Neural crest cell (in vitro differentiated cells): ENCODE data around the gene CCDC92. TPM values are rescaled to one million over a fixed set of nuclear protein-coding genes. Genes with fewer than 3 reads are reported as not detected.
A peak's percentile ranks its signal among the peaks of the same experiment; 100 is the strongest.

Source experiments
- DNase-seq: peaks from one replicate; pipeline ENCODE4 v3.0.0; 2021; ENCODE audit warnings: low read depth, mixed read lengths, low spot score
- H3K27ac Mint-ChIP-seq: one replicate; pipeline ENCODE4 v1.8.0; 2021; ENCODE audit warnings: mild to moderate bottlenecking, mixed read lengths; ENCODE audit not compliant: unreplicated experiment
- H3K27me3 Mint-ChIP-seq: 2 replicates; pipeline ENCODE4 v1.8.0; 2021; ENCODE audit warnings: low read depth, mild to moderate bottlenecking, mixed read lengths
- H3K36me3 Mint-ChIP-seq: 2 replicates; pipeline ENCODE4 v1.8.0; 2021; ENCODE audit warnings: low read depth, mild to moderate bottlenecking, mixed read lengths
- H3K4me1 Mint-ChIP-seq: 2 replicates; pipeline ENCODE4 v1.8.0; 2021; ENCODE audit warnings: mixed read lengths
- H3K4me3 Mint-ChIP-seq: one replicate; pipeline ENCODE4 v1.8.0; 2021; ENCODE audit warnings: mild to moderate bottlenecking, mixed read lengths
- H3K9me3 Mint-ChIP-seq: 2 replicates; pipeline ENCODE4 v1.8.0; 2021; ENCODE audit warnings: mixed read lengths
- CTCF ChIP-seq: fragments of 200-600 bp; sonication (generic); conservative IDR thresholded peaks from 2 replicates; pipeline ENCODE4 v1.5.0; 2021; ENCODE audit warnings: antibody characterized with exemption, mild to moderate bottlenecking
- total RNA-seq: library from RNA; stranded (reverse); gene quantifications from 2 replicates; pipeline ENCODE4 v1.2.1, GENCODE V29; 2021

CCDC92 gene
- total RNA-seq, 1 donor from 2014 or later, result 33.5 TPM

- TF ChIP-seq CTCF, result no peak
- peak; percentile 26 for DNase-seq
- peaks cover 63% of the 10 kb centered on the region for H3K4me1 Mint-ChIP-seq
- peak overlapping the region; percentile 97 for H3K4me3 Mint-ChIP-seq
- H3K36me3 Mint-ChIP-seq, result peaks cover 11% of the 10 kb centered on the region
- peaks cover 15% of the 10 kb centered on the region for H3K27me3 Mint-ChIP-seq
- peak overlapping the region; percentile 59 for H3K27ac Mint-ChIP-seq
- no peaks in the 10 kb centered on the region for H3K9me3 Mint-ChIP-seq
Measured at GRCh38 chr12:123971770-123972456, 718 bp downstream of the CCDC92 start.

GRCh38 chr12:123971449-123971769 lies 1.2 kb downstream of the CCDC92 start:
- no peak overlapping the region for H3K27ac Mint-ChIP-seq
- H3K9me3 Mint-ChIP-seq, result no peaks in the 10 kb centered on the region
- peak overlapping the region; percentile 97 for H3K4me3 Mint-ChIP-seq
- peaks cover 63% of the 10 kb centered on the region for H3K4me1 Mint-ChIP-seq
- H3K36me3 Mint-ChIP-seq, result peaks cover 10% of the 10 kb centered on the region
- no peak for TF ChIP-seq CTCF
- H3K27me3 Mint-ChIP-seq, result peaks cover 15% of the 10 kb centered on the region
- no peak for DNase-seq

GRCh38 chr12:123967121-123967586 lies 5.5 kb downstream of the CCDC92 start:
- H3K9me3 Mint-ChIP-seq, result no peaks in the 10 kb centered on the region
- H3K27ac Mint-ChIP-seq, result no peak overlapping the region
- H3K36me3 Mint-ChIP-seq, result no peaks in the 10 kb centered on the region
- peaks cover 18% of the 10 kb centered on the region for H3K27me3 Mint-ChIP-seq
- no peak for DNase-seq
- TF ChIP-seq CTCF, result no peak
- H3K4me1 Mint-ChIP-seq, result peaks cover 50% of the 10 kb centered on the region
- H3K4me3 Mint-ChIP-seq, result no peak overlapping the region

- peaks cover 48% of the 10 kb centered on the region for H3K4me1 Mint-ChIP-seq
- peaks cover 16% of the 10 kb centered on the region for H3K27me3 Mint-ChIP-seq
- no peak for TF ChIP-seq CTCF
- no peaks in the 10 kb centered on the region for H3K36me3 Mint-ChIP-seq
- H3K4me3 Mint-ChIP-seq, result no peak overlapping the region
- no peak overlapping the region for H3K27ac Mint-ChIP-seq
- no peak for DNase-seq
- H3K9me3 Mint-ChIP-seq, result no peaks in the 10 kb centered on the region
Measured at GRCh38 chr12:123966596-123966995, 6.0 kb downstream of the CCDC92 start.

GRCh38 chr12:123965382-123965781 lies 7.2 kb downstream of the CCDC92 start:
- Mint-ChIP-seq H3K4me3 (no peak overlapping the region), H3K27ac (no peak overlapping the region), H3K27me3 (peaks cover 14% of the 10 kb centered on the region), H3K4me1 (peaks cover 44% of the 10 kb centered on the region), H3K9me3 (no peaks in the 10 kb centered on the region), H3K36me3 (no peaks in the 10 kb centered on the region)
- no peak for DNase-seq
- no peak for TF ChIP-seq CTCF
